Kidney epithelial cell (primary cell): ENCODE measurements around the gene GJD2. TPM values are rescaled to one million over a fixed set of nuclear protein-coding genes. Genes with fewer than 3 reads are reported as not detected.
A peak's percentile ranks its signal among the peaks of the same experiment; 100 is the strongest.

Source experiments
- DNase-seq: peaks from one replicate; pipeline ENCODE4 v3.0.0-alpha.2; 2010; ENCODE audit warnings: low read depth
- H3K27me3 ChIP-seq: 2 replicates; pipeline ENCODE4 v1.6.0; 2011; ENCODE audit warnings: low read length; ENCODE audit not compliant: control insufficient read depth, insufficient read depth
- H3K36me3 ChIP-seq: 2 replicates; pipeline ENCODE4 v1.5.1; 2011; ENCODE audit warnings: low read length; ENCODE audit not compliant: control insufficient read depth, insufficient read depth
- H3K4me3 ChIP-seq: 2 replicates; pipeline ENCODE4 v1.5.1; 2011; ENCODE audit warnings: low read depth, mild to moderate bottlenecking, control low read depth, low read length
- total RNA-seq: library from RNA; depleted of rRNA; stranded (reverse); fragments of >200 nt; gene quantifications from 2 replicates; pipeline ENCODE4 v1.2.3, GENCODE V29; 2015
- TF ChIP-seq, protein P1 (sequence below): IDR thresholded peaks from 2 replicates; pipeline ENCODE4 v1.5.1; 2011; ENCODE audit warnings: mild to moderate bottlenecking, moderate library complexity, low read length, control low read depth, inconsistent platforms; ENCODE audit not compliant: insufficient read depth, poor library complexity, severe bottlenecking

Gene GJD2
- total RNA-seq, 1 donor from 2014 or later, result not detected

DNA sequence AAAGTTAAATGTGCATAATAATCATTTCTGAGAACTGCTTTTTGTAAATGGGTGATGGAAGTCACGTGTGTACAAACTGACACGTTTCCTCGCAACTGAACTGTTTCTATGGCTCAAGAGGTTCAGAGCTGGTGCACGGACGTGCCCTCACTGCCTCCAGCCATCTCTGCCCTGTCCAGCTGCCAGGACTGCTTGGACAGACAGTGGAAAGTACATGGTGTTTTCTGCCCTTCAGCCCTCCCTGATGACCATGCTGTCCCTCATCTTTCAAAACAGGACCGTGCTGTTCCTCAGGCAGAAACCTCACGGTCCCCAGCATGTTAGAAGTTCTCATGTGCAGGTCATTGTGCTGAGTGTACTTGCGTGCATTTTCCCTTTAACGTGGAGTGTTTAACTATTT is 38.7 kb downstream of the GJD2 start:
- TF ChIP-seq, protein P1, sequence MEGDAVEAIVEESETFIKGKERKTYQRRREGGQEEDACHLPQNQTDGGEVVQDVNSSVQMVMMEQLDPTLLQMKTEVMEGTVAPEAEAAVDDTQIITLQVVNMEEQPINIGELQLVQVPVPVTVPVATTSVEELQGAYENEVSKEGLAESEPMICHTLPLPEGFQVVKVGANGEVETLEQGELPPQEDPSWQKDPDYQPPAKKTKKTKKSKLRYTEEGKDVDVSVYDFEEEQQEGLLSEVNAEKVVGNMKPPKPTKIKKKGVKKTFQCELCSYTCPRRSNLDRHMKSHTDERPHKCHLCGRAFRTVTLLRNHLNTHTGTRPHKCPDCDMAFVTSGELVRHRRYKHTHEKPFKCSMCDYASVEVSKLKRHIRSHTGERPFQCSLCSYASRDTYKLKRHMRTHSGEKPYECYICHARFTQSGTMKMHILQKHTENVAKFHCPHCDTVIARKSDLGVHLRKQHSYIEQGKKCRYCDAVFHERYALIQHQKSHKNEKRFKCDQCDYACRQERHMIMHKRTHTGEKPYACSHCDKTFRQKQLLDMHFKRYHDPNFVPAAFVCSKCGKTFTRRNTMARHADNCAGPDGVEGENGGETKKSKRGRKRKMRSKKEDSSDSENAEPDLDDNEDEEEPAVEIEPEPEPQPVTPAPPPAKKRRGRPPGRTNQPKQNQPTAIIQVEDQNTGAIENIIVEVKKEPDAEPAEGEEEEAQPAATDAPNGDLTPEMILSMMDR, result no peak
- H3K27me3 ChIP-seq, result peaks cover 5% of the 10 kb centered on the region
- no peak for DNase-seq
- H3K4me3 ChIP-seq, result no peak overlapping the region
- no peaks in the 10 kb centered on the region for H3K36me3 ChIP-seq

- no peak for DNase-seq
Measured at GRCh38 chr15:34714476-34715121, 40.2 kb downstream of the GJD2 start.

GRCh38 chr15:34713635-34714034 is 41.2 kb downstream of the GJD2 start:
- DNase-seq, result no peak
- Histone ChIP-seq H3K27me3 (peaks cover 5% of the 10 kb centered on the region), H3K4me3 (no peak overlapping the region), H3K36me3 (no peaks in the 10 kb centered on the region)
- TF ChIP-seq, protein P1, result no peak

More at GRCh38 chr15:34714476-34715121, 40.2 kb downstream of the GJD2 start:
- TF ChIP-seq, protein P1, result no peak
- H3K36me3 ChIP-seq, result no peaks in the 10 kb centered on the region
- H3K4me3 ChIP-seq, result no peak overlapping the region
- H3K27me3 ChIP-seq, result peaks cover 5% of the 10 kb centered on the region

DNA sequence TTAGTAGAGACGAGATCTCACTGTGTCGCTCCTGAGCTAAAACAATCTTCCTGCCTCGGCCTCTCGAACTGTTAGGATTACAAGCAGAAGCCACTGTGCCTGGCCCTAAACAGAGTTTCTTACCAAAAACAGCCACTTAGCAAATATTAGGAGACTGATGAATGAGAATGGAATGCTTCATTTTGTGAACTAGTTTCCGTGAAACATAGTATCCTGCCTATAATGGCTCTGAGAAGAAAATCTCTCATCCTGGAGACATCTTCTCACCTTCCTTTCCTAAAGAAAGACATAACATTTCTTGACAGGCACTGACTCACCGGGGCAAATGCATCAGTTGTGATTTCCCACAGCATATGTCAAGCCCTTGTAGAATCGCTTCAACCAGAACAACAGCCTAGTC is 44.9 kb downstream of the GJD2 start:
- DNase-seq, result no peak
- H3K27me3 ChIP-seq, result peaks cover 5% of the 10 kb centered on the region
- H3K36me3 ChIP-seq, result no peaks in the 10 kb centered on the region
- TF ChIP-seq, protein P1, result no peak
- no peak overlapping the region for H3K4me3 ChIP-seq

DNA sequence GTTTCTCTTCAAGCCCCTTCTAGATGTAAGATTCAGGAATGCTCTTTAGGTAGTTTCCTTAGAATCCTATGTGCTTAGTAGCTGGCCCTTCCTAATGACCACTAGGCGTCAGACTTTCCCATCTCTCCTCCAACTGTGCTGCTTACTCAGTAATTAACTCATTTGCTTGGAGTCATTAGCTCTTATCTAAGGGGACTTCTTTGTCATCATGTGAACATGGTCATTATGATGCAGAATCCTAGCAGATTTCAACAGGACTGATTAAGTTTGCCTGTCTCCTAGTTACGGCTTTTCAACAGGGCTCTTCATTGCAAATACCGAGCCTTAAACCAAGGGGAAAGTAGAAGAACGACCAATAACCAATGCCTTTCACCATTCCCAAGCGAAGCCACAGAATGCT is 46.4 kb downstream of the GJD2 start:
- Histone ChIP-seq H3K27me3 (peaks cover 5% of the 10 kb centered on the region), H3K36me3 (no peaks in the 10 kb centered on the region), H3K4me3 (no peak overlapping the region)
- DNase-seq, result no peak
- TF ChIP-seq, protein P1, result peak; percentile 89

- no peak overlapping the region for H3K4me3 ChIP-seq
- TF ChIP-seq, protein P1, result no peak
- peaks cover 5% of the 10 kb centered on the region for H3K27me3 ChIP-seq
- no peaks in the 10 kb centered on the region for H3K36me3 ChIP-seq
- DNase-seq, result no peak
Measured at GRCh38 chr15:34701536-34701935, 53.3 kb downstream of the GJD2 start.
